Fibroblast of upper back skin (primary cell): ENCODE data around the gene DRC7.
"Not testable (repeated sequence)": the region's sequence is repeated elsewhere in the genome, so short reads cannot be mapped to it uniquely, and the experiment has no call there.

Source experiments
- DNase-seq: peaks from one replicate; pipeline ENCODE4 v3.0.0-alpha.2; 2013

Gene DRC7

DNA sequence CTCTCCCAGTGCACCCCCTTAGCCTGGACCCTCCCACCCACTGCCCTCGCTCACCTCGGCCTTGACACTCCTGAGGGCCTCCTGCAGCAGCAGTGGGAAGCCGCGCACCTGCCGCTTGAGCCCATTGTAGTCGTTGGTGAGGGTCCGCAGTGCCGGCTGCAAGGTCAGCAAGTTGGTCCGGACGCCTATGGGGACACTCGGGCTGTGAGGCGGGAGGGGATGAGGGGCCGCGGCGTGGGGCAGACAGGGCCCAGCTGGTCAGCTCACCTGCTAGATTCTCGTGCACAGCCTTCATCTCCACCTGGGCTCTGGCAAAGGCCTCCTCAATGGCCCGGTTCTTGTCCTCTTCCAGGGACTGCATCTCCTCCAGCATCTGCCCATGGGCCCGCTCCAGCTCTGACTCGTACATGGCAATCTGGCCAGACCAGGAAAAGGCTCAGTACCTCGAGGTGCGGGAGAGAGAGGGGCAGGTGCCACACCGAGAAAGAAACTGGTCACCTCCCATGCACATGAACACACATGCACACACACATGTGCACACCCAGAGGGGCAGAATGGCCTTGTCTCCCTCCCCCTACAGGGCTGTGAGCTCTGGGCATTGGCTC, 75.0 kb downstream of the DRC7 start:
- no peak for DNase-seq

- no peak for DNase-seq
Measured at GRCh38 chr16:57770361-57770760, 75.8 kb downstream of the DRC7 start.

DNA sequence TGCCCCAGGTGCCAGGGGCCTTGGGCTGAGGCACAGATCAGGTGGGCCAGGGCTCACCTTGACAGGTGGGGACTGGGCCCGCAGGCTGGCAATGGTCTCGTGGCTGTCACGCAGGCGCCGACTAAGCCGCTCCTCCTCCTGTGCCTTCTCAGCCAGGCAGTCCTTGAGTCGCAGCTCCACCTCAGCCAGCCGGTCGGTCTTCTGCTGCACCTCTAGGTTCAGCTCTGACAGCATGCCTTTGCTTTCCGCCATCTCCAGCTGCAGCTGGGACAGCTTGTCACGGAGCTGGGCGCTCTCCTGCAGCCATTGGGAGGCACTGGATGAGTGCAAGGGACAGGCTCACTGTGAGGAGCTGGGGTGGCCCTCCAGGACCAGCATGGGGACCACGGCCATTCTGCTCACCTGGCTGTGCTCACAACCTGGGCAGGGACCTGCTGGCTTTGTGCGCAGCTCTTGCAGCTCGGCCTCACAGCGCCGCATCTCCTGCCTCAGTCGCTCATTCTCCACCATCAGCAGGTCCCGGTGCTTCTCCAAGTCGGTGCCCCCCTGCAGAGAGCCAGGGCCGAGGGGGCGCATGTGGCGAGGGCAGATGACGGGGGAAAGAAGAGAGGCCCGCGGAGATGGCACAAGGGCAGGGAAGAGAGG, 76.7 kb downstream of the DRC7 start:
- no peak for DNase-seq

DNA sequence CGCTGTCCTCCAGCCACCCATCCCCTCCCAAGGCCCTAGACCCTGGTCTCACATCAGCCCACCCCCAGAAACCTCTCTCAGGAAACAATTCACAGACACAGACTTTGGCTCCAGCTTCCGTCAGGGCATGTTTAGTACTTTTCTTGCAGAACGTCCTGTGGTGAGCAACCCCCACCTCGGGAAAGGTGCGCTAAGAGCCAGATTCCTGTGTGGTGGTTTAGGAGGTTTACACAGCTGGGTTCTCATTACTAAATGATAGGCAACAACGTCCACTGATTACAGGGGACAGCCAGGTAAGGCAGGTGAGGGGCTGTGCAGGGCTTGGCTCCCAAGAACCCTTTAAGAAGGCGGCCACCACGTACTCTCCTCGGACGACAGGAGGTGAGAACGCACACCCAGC, 78.4 kb downstream of the DRC7 start:
- DNase-seq, result no peak

DNA sequence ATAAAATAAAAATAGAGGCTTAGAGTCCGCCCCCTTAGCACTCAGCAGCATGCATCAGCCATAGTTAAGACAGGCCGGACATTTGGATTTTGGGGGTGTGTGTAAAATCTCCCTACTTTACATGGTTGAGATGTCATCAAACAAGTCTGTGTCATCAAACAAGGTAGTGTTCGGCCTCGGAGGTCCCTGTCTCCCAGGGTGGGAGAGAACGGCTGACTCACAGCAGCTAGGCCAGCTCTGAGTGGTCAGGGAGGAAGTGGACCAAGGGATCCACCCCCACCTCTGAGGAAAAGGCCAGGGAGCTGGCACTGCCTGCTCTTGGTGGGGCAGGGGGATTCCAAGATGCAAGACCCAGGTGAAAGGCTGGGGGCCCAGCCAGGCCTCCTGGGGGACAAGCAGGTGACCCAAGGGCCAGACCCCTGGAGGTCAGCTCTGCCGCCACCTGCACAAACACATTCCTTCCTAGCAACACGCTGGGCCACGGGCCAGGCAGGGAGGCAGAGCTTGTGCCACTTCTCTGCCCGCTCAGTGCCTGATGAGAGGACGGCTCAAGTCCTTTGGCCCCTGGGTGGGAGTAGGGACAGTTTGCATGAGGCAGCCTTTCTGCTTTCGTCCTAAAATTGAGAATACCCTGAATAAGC, 79.2 kb downstream of the DRC7 start:
- no peak for DNase-seq

- no peak for DNase-seq
Measured at GRCh38 chr16:57774705-57775285, 80.2 kb downstream of the DRC7 start.

- no peak for DNase-seq
Measured at GRCh38 chr16:57775661-57776469, 81.3 kb downstream of the DRC7 start.

DNA sequence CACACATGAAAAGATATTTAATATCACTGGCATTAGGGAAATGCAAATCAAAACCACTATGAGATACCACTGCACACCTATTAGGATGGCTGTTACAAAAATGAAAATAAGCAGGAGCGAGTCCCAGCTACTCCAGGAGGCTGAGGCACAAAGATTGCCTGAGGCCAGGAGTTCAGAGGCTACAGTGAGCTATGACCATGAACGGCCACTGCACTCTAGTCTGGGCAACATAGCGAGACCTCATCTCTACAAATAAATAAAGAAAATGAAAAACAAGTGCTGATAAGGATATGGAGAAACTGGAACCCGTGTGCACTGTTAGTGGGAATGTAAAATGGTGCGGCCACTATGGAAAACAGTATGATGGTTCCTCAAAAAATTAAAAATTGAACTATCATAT, 84.1 kb downstream of the DRC7 start:
- no peak for DNase-seq

- DNase-seq, result not testable (repeated sequence)
Measured at GRCh38 chr16:57779836-57780235, 85.2 kb downstream of the DRC7 start.

DNA sequence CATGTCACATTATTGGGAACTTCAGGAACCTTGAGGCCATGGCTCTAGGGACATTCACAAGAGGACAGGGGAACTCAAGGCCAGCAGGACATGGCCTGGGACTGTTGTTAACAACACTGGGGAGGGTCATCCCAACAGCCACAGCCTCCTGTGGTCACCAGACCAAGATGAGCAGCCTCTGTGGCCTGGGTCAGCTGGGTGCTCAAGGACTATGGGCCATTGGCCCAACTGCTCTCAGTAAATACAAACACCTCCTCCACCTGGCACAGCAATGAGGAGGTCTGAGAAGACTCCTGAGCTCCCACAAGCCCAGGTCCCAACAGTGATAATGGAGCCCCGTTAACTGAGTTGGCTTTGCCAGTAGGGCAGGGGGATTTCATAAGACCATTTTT, 86.7 kb downstream of the DRC7 start:
- no peak for DNase-seq
